NT2/D1 (cell line): ENCODE results near the gene SEL1L3.

ENCODE experiments used
- SUZ12 ChIP-seq: IDR thresholded peaks from 2 replicates; pipeline ENCODE4 v1.6.1; 2011; ENCODE audit not compliant: insufficient read length, insufficient read depth; ENCODE audit errors: extremely low read depth
- YY1 ChIP-seq: IDR thresholded peaks from 2 replicates; pipeline ENCODE4 v1.6.1; 2011; ENCODE audit not compliant: insufficient read length, insufficient read depth
- ZNF274 ChIP-seq: IDR thresholded peaks from 2 replicates; pipeline ENCODE4 v1.6.1; 2011; ENCODE audit warnings: mild to moderate bottlenecking, low read depth, low read length

GRCh38 chr4:25843340-25844097, 19.3 kb downstream of the SEL1L3 start:
- no peak for TF ChIP-seq SUZ12
- no peak for TF ChIP-seq YY1
- TF ChIP-seq ZNF274 = no peak
